Stimulated activated CD8-positive, alpha-beta memory T cell treated with anti-CD3 and anti-CD28 coated beads, Interleukin-4, amount 100 ng/mL, for 48 hours (primary cell): ENCODE data around the gene CCDC71L.

ENCODE experiments used
- DNase-seq: peaks from one replicate; pipeline ENCODE4 v3.0.0-alpha.2; 2020

The CCDC71L gene

GRCh38 chr7:106623315-106623660 is 37.7 kb downstream of the CCDC71L start:
- DNase-seq, result no peak

- no peak for DNase-seq
Measured at GRCh38 chr7:106622654-106623314, 38.2 kb downstream of the CCDC71L start.

GRCh38 chr7:106621393-106622132 is 39.4 kb downstream of the CCDC71L start:
- DNase-seq, result no peak

GRCh38 chr7:106620676-106621075 is 40.3 kb downstream of the CCDC71L start:
- DNase-seq, result no peak

- DNase-seq, result no peak
Measured at GRCh38 chr7:106620034-106620433, 40.9 kb downstream of the CCDC71L start.

- DNase-seq, result no peak
Measured at GRCh38 chr7:106619213-106619612, 41.7 kb downstream of the CCDC71L start.

- DNase-seq, result no peak
Measured at GRCh38 chr7:106618480-106618879, 42.5 kb downstream of the CCDC71L start.

GRCh38 chr7:106617860-106618259 is 43.1 kb downstream of the CCDC71L start:
- DNase-seq, result no peak

GRCh38 chr7:106616708-106617051 is 44.3 kb downstream of the CCDC71L start:
- DNase-seq, result no peak

GRCh38 chr7:106615808-106616707 is 44.9 kb downstream of the CCDC71L start:
- no peak for DNase-seq

- no peak for DNase-seq
Measured at GRCh38 chr7:106614751-106615150, 46.2 kb downstream of the CCDC71L start.

GRCh38 chr7:106613848-106614560 is 47.0 kb downstream of the CCDC71L start:
- no peak for DNase-seq

- no peak for DNase-seq
Measured at GRCh38 chr7:106613279-106613678, 47.7 kb downstream of the CCDC71L start.

GRCh38 chr7:106612432-106612831 is 48.5 kb downstream of the CCDC71L start:
- DNase-seq, result no peak

- DNase-seq, result no peak
Measured at GRCh38 chr7:106611911-106612310, 49.0 kb downstream of the CCDC71L start.

- DNase-seq, result no peak
Measured at GRCh38 chr7:106610996-106611886, 49.7 kb downstream of the CCDC71L start.

- DNase-seq, result no peak
Measured at GRCh38 chr7:106609416-106609815, 51.5 kb downstream of the CCDC71L start.

- DNase-seq, result no peak
Measured at GRCh38 chr7:106608661-106609060, 52.3 kb downstream of the CCDC71L start.
